NCI-H345 treated with DMSO at 0.1 percent for 48 hours (cell line): Measurements from ENCODE around the gene SRSF7.
"Not testable (repeated sequence)": the region's sequence is repeated elsewhere in the genome, so short reads cannot be mapped to it uniquely, and the experiment has no call there.

ENCODE experiments used
- DNase-seq: peaks from one replicate; lab custom pipeline; 2025; ENCODE audit not compliant: unreplicated experiment; lab: John Stamatoyannopoulos, UW

The SRSF7 gene

GRCh38 chr2:38750891-38751595 lies at the start of gene SRSF7:
TSS of gene SRSF7 (minus strand) at chr2:38751361. CDS start at chr2:38751256, 105 bp downstream.
- peak; percentile 94 for DNase-seq

- no peak for DNase-seq
Observed at GRCh38 chr2:38797953-38798352, 46.8 kb upstream of the SRSF7 start.

- DNase-seq, result no peak
Observed at GRCh38 chr2:38797250-38797676, 46.1 kb upstream of the SRSF7 start.

GRCh38 chr2:38795016-38795415 lies 43.9 kb upstream of the SRSF7 start:
- DNase-seq, result not testable (repeated sequence)

GRCh38 chr2:38794235-38794946 lies 43.2 kb upstream of the SRSF7 start:
- no peak for DNase-seq

GRCh38 chr2:38793511-38793910 lies 42.4 kb upstream of the SRSF7 start:
- no peak for DNase-seq

- no peak for DNase-seq
Observed at GRCh38 chr2:38792751-38793150, 41.6 kb upstream of the SRSF7 start.

GRCh38 chr2:38792321-38792720 lies 41.2 kb upstream of the SRSF7 start:
- DNase-seq, result not testable (repeated sequence)

GRCh38 chr2:38791744-38792143 lies 40.6 kb upstream of the SRSF7 start:
- no peak for DNase-seq

- DNase-seq, result no peak
Observed at GRCh38 chr2:38789691-38790090, 38.5 kb upstream of the SRSF7 start.

- DNase-seq, result no peak
Observed at GRCh38 chr2:38788306-38788705, 37.1 kb upstream of the SRSF7 start.

- DNase-seq, result no peak
Observed at GRCh38 chr2:38783586-38783985, 32.4 kb upstream of the SRSF7 start.

GRCh38 chr2:38778687-38779082 lies 27.5 kb upstream of the SRSF7 start:
- no peak for DNase-seq

- no peak for DNase-seq
Observed at GRCh38 chr2:38776531-38776930, 25.4 kb upstream of the SRSF7 start.

GRCh38 chr2:38775921-38776225 lies 24.7 kb upstream of the SRSF7 start:
- DNase-seq, result no peak

GRCh38 chr2:38775097-38775920 lies 24.1 kb upstream of the SRSF7 start:
- DNase-seq, result no peak

GRCh38 chr2:38771632-38772031 lies 20.5 kb upstream of the SRSF7 start:
- DNase-seq, result no peak

- DNase-seq, result no peak
Observed at GRCh38 chr2:38765551-38765950, 14.4 kb upstream of the SRSF7 start.

GRCh38 chr2:38765149-38765548 lies 14.0 kb upstream of the SRSF7 start:
- no peak for DNase-seq

- DNase-seq, result no peak
Observed at GRCh38 chr2:38763728-38764127, 12.6 kb upstream of the SRSF7 start.

- no peak for DNase-seq
Observed at GRCh38 chr2:38763228-38763627, 12.1 kb upstream of the SRSF7 start.

- DNase-seq, result not testable (repeated sequence)
Observed at GRCh38 chr2:38755891-38756290, 4.7 kb upstream of the SRSF7 start.
